Activated B cell treated with CpG ODN at 0.5 μM for 24 hours (primary cell): ENCODE measurements around the gene NBL1. TPM values are rescaled to one million over a fixed set of nuclear protein-coding genes. Genes with fewer than 3 reads are reported as not detected.

Experiments used
- ATAC-seq: fragments of 200-7000 bp; cut with Tn5 transposase; one replicate; pipeline ENCODE4 v1.10.0; 2021; ENCODE audit warnings: low read depth, mild to moderate bottlenecking, moderate library complexity
- CTCF ChIA-PET: fragments of 350-600 bp; sonication (Branson Sonifier 250); formaldehyde crosslinking; loops from one replicate; lab custom pipeline; 2021; ENCODE audit warnings: antibody characterized with exemption; lab: Charles Lee
- POLR2A ChIA-PET: fragments of 350-600 bp; sonication (Branson Sonifier 250); formaldehyde crosslinking; loops from one replicate; lab custom pipeline; 2021; ENCODE audit warnings: antibody characterized with exemption; lab: Charles Lee
- DNase-seq: peaks from one replicate; pipeline ENCODE4 v3.0.0; 2022
- H3K27ac Mint-ChIP-seq: one replicate; pipeline ENCODE4 v1.8.0; 2020; ENCODE audit warnings: mixed read lengths
- H3K27me3 Mint-ChIP-seq: one replicate; pipeline ENCODE4 v1.8.0; 2021; ENCODE audit warnings: mixed read lengths
- H3K36me3 Mint-ChIP-seq: one replicate; pipeline ENCODE4 v1.8.0; 2021; ENCODE audit warnings: low read depth, mixed read lengths
- H3K4me1 Mint-ChIP-seq: one replicate; pipeline ENCODE4 v1.8.0; 2021; ENCODE audit warnings: mixed read lengths
- H3K4me3 Mint-ChIP-seq: one replicate; pipeline ENCODE4 v1.8.0; 2020; ENCODE audit warnings: mild to moderate bottlenecking, mixed read lengths
- H3K9me3 Mint-ChIP-seq: one replicate; pipeline ENCODE4 v1.8.0; 2020; ENCODE audit warnings: mixed read lengths
- CTCF ChIP-seq: fragments of 200-600 bp; IDR thresholded peaks from one replicate; pipeline ENCODE4 v1.8.0; 2022; ENCODE audit warnings: antibody characterized with exemption, mild to moderate bottlenecking
- intact Hi-C: fragments of 100-400 bp; cut with micrococcal nuclease; formaldehyde crosslinking; loops from one replicate; pipeline ENCODE4 v1.15.1; 2024
- total RNA-seq: library from RNA; stranded (reverse); gene quantifications from 2 replicates; pipeline ENCODE4 v1.2.3, GENCODE V29; 2022

The NBL1 gene
- total RNA-seq, 1 donor from 2014 or later: 0.64 TPM

- TF ChIP-seq CTCF: no peak
- H3K4me3 Mint-ChIP-seq: no peak overlapping the region
- no peak overlapping the region for H3K27ac Mint-ChIP-seq
- ATAC-seq (no peak), DNase-seq (no peak)
- no peaks in the 10 kb centered on the region for H3K9me3 Mint-ChIP-seq
- H3K27me3 Mint-ChIP-seq: no peaks in the 10 kb centered on the region
- ChIA-PET POLR2A (no interaction called here), CTCF (interaction anchor here (1.2 kb wide), 1 partner anchor 266 kb away, joined by 3 read pairs; no protein-coding TSS in a partner anchor)
- H3K36me3 Mint-ChIP-seq: peaks cover 26% of the 10 kb centered on the region
- peaks cover 8% of the 10 kb centered on the region for H3K4me1 Mint-ChIP-seq
- intact Hi-C loops: no loop called here
Measured at GRCh38 chr1:19610282-19610981, 33.7 kb upstream of the NBL1 start.

GRCh38 chr1:19612530-19612929 is 31.6 kb upstream of the NBL1 start:
- no peaks in the 10 kb centered on the region for H3K9me3 Mint-ChIP-seq
- ChIA-PET POLR2A (no interaction called here), CTCF (no interaction called here)
- H3K27ac Mint-ChIP-seq: no peak overlapping the region
- TF ChIP-seq CTCF: no peak
- no peaks in the 10 kb centered on the region for H3K27me3 Mint-ChIP-seq
- DNase-seq: no peak
- ATAC-seq: no peak
- no peaks in the 10 kb centered on the region for H3K4me1 Mint-ChIP-seq
- peaks cover 38% of the 10 kb centered on the region for H3K36me3 Mint-ChIP-seq
- intact Hi-C loops: no loop called here
- H3K4me3 Mint-ChIP-seq: no peak overlapping the region

- H3K4me3 Mint-ChIP-seq: no peak overlapping the region
- no peak for ATAC-seq
- no peaks in the 10 kb centered on the region for H3K4me1 Mint-ChIP-seq
Measured at GRCh38 chr1:19613171-19613703, 30.9 kb upstream of the NBL1 start.

GRCh38 chr1:19615438-19615837 is 28.7 kb upstream of the NBL1 start:
- Mint-ChIP-seq H3K27ac (no peak overlapping the region), H3K9me3 (no peaks in the 10 kb centered on the region), H3K27me3 (no peaks in the 10 kb centered on the region), H3K4me3 (no peak overlapping the region), H3K36me3 (peaks cover 33% of the 10 kb centered on the region), H3K4me1 (no peaks in the 10 kb centered on the region)
- ATAC-seq: no peak
- no peak for TF ChIP-seq CTCF
- intact Hi-C loops: no loop called here
- ChIA-PET POLR2A (no interaction called here), CTCF (no interaction called here)
- DNase-seq: no peak

More at GRCh38 chr1:19613171-19613703, 30.9 kb upstream of the NBL1 start:
- intact Hi-C loops: no loop called here
- Mint-ChIP-seq H3K27ac (no peak overlapping the region), H3K36me3 (peaks cover 32% of the 10 kb centered on the region), H3K9me3 (no peaks in the 10 kb centered on the region), H3K27me3 (no peaks in the 10 kb centered on the region)
- CTCF ChIA-PET: no interaction called here
- TF ChIP-seq CTCF: no peak
- DNase-seq: no peak
- POLR2A ChIA-PET: no interaction called here

- peaks cover 34% of the 10 kb centered on the region for H3K36me3 Mint-ChIP-seq
- ATAC-seq (no peak), DNase-seq (no peak)
- no peak overlapping the region for H3K27ac Mint-ChIP-seq
- POLR2A ChIA-PET: no interaction called here
- CTCF ChIA-PET: no interaction called here
- TF ChIP-seq CTCF: no peak
- H3K27me3 Mint-ChIP-seq: no peaks in the 10 kb centered on the region
- H3K9me3 Mint-ChIP-seq: no peaks in the 10 kb centered on the region
- no peak overlapping the region for H3K4me3 Mint-ChIP-seq
- no peaks in the 10 kb centered on the region for H3K4me1 Mint-ChIP-seq
- intact Hi-C loops: no loop called here
Measured at GRCh38 chr1:19616489-19616888, 27.6 kb upstream of the NBL1 start.
